HG02943 (cell line): ENCODE data around the gene ACADM.
"Not testable (repeated sequence)": the region's sequence is repeated elsewhere in the genome, so short reads cannot be mapped to it uniquely, and the experiment has no call there.

ENCODE experiments used
- ATAC-seq: cut with Tn5 transposase; IDR thresholded peaks from one replicate; pipeline ENCODE4 v1.9.1; 2021; ENCODE audit warnings: mild to moderate bottlenecking, low read depth, moderate library complexity; ENCODE audit not compliant: unreplicated experiment

ACADM gene

GRCh38 chr1:75724472-75725022 is at the start of gene ACADM:
Gene ACADM (plus strand): TSS chr1:75724709. CDS start chr1:75724788, 79 bp downstream.
- peak; percentile 88 for ATAC-seq

- ATAC-seq, result no peak
These were observed 47.1 kb upstream of the ACADM start for GRCh38 chr1:75677443-75677842.

GRCh38 chr1:75677964-75678363 is 46.5 kb upstream of the ACADM start:
- ATAC-seq, result not testable (repeated sequence)

GRCh38 chr1:75690547-75690946 is 34.0 kb upstream of the ACADM start:
- no peak for ATAC-seq

DNA sequence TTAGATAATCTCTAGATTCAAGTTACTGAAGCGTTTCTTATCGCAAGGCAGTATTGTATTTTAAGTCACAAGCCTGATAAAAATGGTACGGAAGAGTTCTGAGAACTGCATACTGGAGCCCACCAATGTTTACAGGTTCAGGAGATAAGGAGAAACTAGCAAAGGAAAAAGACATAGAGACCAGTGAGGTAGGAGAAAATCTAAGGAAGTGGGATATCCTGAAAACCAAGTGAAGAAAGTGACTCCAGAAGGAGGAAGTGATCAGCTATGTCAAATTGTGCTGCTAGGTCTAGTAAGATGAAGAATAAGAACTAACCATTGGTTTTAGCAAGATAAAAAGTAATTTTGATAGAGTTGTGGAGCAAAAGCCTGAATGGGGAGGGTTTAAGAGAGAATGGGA is 31.0 kb upstream of the ACADM start:
- ATAC-seq, result no peak

GRCh38 chr1:75696000-75696399 is 28.5 kb upstream of the ACADM start:
- ATAC-seq, result no peak

GRCh38 chr1:75707191-75707590 is 17.3 kb upstream of the ACADM start:
- ATAC-seq, result no peak

DNA sequence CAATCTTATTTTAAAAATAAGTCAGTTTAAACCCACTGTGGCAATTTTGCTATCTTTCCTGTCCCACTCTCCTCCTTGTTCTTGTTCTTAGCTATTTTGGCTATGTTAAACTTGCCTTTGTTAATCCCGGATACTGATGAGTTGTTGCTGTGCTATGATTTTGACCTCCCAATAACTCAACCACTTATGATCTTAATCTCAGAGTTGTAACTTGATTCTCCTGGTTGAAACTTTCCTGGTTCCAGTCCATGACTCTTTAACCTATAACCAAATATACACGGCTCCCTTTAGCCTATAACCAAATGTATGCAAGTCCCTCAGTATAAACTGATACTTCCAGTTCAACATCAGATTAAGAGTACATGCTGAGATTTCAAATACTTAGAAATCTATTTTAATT is 15.6 kb upstream of the ACADM start:
- ATAC-seq, result no peak

GRCh38 chr1:75710832-75711231 is 13.7 kb upstream of the ACADM start:
- ATAC-seq, result no peak

GRCh38 chr1:75711846-75712245 is 12.7 kb upstream of the ACADM start:
- ATAC-seq, result no peak

DNA sequence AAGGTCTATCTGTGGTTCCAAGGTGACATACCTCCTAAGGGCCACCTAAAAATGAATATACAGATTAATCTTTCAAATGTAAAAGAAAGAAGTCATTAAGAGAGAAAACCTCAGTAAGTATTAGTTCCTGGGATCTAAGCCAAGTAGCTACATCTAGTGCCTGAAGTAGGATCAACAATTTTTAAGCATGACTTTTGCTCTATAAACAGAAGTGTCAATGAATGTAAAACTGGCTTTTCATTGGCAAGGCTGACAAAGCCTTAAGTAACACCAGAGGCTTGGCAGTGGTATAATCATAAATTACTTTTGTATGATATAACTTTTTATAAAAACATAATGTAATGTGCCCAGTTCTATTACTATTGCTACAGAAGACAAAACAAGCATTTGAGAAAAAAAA is 12.2 kb upstream of the ACADM start:
- no peak for ATAC-seq

GRCh38 chr1:75719810-75720209 is 4.7 kb upstream of the ACADM start:
- ATAC-seq, result no peak

DNA sequence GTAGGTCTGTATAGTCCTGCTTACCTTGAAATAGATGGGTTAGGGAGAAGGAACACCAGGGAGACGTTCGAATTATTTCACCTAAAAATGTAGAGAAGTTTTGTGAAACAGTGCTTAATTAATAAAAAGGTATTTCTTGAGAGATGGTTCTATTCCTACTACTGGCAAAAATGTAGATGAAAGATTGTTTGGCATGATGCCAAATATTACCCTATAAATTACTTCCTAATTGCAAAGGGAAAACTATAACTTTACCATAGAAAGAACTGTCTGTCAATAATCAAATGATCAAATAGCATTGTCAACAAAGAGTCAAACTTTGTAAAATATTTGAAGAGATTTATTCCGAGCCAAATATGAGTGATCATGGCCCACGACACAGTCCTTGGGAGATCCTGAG is 4.2 kb upstream of the ACADM start:
- no peak for ATAC-seq

GRCh38 chr1:75720820-75721219 is 3.7 kb upstream of the ACADM start:
- no peak for ATAC-seq

DNA sequence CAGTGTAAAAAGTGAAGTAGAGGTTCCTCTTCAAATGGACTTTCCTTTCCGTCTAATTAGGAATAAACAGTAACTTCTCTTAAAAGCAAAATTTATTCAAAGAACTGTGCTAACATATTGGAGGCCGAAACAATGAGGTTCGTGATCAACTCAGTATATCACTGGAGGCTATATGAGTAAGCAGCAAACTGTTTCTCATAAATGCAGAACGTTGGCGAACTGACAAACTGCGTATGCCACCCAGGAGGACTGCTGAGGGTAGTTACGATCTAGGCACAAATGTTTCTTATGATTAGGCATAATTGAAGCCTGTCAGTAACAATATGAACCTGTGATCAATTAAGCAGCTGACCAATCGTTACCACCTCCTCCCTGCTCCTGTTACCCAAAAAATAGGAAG is 2.3 kb upstream of the ACADM start:
- ATAC-seq, result not testable (repeated sequence)

DNA sequence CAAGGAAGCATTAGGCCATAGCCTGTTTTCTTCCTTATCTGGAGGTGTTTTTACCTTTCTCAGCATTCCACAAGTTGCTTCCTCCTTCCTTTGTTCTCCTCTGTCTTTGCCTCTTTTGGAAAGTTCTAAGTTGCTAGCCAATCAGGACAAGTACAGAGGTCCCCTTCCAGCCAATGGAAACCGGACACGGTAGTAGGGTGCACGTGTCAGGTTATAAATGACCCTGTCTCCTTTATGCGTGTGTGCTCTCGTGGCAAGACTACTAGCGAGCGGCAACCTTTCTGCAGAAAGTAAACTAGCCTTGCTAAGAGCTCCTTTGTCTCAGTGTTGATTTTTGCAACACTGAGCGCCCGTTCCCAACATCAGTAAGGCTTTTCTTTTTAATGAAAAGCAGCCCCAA is 1.5 kb upstream of the ACADM start:
- ATAC-seq, result no peak

DNA sequence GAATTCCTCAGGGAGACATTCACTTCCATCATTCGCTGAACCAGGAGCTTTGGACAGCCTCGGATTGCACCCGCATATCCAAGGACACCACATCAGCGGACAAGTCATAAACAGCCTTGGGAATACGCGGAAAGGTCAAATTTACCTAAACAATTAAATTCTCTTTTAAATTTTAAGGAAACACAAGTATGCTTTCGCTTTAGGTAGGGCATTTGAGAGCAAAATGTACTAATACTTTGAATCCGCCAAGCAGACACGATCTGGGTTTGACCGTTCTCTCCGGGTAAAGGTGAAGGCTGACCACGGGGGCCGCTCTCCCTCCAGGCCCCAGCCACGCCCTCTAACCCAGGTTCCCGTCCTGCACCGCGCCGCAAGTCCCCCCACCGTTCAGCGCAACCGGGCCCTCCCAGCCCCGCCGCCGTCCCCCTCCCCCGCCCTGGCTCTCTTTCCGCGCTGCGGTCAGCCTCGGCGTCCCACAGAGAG is 479 bp upstream of the ACADM start:
- peak; percentile 71 for ATAC-seq

GRCh38 chr1:75725266-75725665 is 757 bp downstream of the ACADM start:
- no peak for ATAC-seq

DNA sequence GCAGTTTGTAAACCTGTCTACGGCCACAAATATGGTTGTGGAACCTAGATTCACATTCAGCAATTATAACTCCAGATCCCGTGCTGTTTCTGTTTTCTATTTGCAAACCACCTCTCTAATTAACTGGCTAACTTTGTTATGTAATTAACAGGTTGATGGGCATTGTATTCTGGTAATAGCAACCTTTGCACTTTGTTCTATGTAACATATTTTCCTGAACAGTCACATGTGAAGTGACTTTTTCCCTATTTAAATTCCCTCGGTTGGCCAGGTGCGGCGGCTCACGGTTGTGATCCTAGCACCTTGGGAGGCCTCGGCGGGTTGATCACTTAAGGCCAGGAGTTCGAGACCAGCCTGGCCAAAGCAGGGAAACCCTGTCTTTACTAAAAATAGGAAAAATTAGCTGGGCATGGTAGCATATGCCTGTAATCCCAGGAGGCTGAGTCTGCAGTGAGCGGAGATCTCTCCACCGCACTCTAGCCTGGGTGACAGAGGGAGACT is 1.4 kb downstream of the ACADM start:
- ATAC-seq, result no peak

DNA sequence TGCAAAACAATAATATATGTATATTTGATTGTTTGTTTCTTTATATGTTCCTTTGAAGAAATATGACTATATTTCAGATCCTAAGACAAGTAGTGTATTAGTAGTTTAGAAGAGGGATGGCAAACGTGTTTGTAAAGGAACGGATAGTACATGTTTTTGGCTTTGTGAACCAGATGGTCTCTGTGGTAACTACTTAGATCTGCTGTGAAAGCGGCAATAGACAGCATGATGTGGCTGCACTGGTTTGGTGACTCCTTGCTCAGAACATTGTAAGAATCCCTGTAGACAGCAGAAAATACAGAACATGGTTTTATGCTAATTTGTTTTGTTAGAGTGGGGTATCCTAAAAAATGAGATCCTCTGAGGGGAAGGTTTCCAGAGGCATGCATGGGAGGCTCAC is 3.1 kb downstream of the ACADM start:
- ATAC-seq, result no peak

DNA sequence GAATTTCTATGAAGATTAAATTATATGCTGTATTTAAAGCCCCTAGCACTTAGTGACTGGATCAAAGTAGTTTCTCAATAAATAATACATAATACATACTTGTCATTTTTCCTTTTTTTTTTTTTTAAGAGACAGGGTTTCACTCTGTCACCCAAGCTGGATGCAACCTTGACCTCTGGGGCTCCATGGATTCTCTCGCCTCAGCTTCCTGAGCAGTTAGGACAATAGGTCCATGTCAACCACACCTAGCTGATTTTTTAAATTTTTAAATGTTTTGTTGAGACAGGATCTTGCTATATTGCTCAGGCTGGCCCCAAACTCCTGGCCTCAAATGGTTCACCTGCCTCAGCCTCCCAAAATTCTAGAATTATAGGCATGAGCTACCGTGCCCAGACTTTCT is 5.9 kb downstream of the ACADM start:
- no peak for ATAC-seq

DNA sequence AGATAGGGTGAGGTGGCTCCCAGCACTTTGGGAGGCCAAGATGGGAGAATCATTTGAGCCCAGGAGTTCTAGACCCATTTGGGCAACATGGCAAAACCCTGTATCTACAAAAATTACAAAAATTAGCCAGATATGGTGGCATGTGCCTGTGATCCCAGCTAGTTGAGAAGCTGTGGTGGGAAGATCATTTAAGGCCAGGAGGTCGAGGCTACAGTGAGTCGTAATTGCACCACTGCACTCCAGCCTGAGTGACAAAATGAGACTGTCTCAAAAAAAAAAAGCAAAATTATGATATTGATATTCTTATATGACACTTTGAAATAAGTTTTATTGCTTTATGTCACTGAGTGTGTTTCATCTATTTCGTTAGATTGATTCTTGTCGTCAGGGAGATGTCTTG is 7.4 kb downstream of the ACADM start:
- ATAC-seq, result no peak

DNA sequence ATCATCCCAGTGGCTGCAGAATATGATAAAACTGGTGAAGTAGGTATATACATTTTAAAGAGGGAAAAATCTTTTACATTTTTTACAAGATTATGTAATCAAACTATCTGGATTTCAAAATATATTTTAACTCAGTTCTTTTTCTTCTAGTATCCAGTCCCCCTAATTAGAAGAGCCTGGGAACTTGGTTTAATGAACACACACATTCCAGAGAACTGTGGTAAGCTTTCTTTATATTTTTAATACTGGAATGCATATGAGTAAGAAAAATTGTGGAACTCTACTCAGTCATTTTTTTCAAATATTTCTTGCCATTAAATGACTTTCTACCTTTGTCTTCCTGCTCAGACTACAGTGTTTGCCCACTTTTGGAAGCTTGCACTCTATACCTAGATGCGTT is 8.2 kb downstream of the ACADM start:
- no peak for ATAC-seq
